GM12865 (cell line): ENCODE results near the gene PTCHD1.
A peak's percentile ranks its signal among the peaks of the same experiment; 100 is the strongest.

Source experiments
- DNase-seq: peaks from one replicate; pipeline ENCODE4 v3.0.0; 2010; ENCODE audit warnings: low read depth
- H3K4me3 ChIP-seq: 2 replicates; pipeline ENCODE4 v1.5.1; 2011; ENCODE audit warnings: mild to moderate bottlenecking, low read depth, low read length, control low read depth
- TF ChIP-seq, protein P1 (sequence below): IDR thresholded peaks from 2 replicates; pipeline ENCODE4 v1.5.1; 2011; ENCODE audit warnings: low read length, control low read depth, low read depth, inconsistent platforms; ENCODE audit not compliant: insufficient read depth; ENCODE audit errors: missing control alignments

Gene PTCHD1

DNA sequence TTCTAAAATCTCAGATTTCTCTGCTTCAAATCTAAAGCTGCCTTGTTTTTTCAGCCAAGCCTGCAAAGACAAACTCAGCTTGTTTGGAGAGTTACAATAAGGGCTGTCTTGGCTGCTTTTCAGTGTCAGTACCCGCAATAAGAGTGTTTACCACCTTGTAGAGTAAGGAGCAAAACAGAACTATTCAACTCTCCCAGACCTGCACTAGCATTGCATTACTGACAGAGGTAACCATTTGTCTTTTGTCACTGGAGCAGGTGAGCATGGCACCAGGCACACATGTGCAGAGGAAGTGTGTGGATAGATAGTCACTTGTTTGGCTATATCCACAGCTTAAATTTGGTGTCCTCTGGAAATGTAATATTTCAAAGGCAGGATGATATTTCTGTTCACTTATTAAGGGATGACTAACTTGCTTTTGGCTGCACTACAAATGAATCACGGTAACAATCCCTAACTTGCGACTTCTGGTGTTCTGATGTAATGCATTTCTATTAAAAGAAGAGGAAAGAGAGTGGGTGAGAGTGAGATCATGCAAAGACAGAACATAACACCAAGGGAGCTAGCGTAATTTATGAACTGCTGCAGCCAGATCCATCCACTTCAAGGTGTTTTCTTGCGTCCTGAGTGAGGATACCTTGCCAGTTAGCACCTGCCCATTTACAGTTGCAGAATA is 38.6 kb downstream of the PTCHD1 start:
- H3K4me3 ChIP-seq, result no peak overlapping the region
- DNase-seq, result no peak
- TF ChIP-seq, protein P1, sequence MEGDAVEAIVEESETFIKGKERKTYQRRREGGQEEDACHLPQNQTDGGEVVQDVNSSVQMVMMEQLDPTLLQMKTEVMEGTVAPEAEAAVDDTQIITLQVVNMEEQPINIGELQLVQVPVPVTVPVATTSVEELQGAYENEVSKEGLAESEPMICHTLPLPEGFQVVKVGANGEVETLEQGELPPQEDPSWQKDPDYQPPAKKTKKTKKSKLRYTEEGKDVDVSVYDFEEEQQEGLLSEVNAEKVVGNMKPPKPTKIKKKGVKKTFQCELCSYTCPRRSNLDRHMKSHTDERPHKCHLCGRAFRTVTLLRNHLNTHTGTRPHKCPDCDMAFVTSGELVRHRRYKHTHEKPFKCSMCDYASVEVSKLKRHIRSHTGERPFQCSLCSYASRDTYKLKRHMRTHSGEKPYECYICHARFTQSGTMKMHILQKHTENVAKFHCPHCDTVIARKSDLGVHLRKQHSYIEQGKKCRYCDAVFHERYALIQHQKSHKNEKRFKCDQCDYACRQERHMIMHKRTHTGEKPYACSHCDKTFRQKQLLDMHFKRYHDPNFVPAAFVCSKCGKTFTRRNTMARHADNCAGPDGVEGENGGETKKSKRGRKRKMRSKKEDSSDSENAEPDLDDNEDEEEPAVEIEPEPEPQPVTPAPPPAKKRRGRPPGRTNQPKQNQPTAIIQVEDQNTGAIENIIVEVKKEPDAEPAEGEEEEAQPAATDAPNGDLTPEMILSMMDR, result no peak

DNA sequence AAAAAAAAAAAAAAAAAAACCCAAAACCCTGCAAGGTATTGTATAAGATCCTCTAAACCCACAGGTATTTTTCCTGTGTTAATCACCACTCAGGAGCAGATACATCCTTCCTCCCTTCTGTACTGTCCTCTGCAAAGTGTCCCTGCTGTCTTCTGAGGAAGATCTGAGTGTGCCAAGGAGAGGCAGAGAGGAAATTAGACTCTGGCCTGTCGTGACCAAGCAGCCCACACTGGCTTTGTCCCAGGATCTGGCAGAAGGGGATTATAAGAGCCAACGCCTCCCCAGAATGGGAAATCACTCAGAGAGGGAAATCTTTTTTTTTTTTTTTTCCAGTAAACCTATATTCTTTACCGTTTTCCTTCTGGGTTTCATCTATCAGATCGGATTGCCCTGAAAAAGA is 39.6 kb downstream of the PTCHD1 start:
- H3K4me3 ChIP-seq, result no peak overlapping the region
- TF ChIP-seq, protein P1, result no peak
- DNase-seq, result no peak

DNA sequence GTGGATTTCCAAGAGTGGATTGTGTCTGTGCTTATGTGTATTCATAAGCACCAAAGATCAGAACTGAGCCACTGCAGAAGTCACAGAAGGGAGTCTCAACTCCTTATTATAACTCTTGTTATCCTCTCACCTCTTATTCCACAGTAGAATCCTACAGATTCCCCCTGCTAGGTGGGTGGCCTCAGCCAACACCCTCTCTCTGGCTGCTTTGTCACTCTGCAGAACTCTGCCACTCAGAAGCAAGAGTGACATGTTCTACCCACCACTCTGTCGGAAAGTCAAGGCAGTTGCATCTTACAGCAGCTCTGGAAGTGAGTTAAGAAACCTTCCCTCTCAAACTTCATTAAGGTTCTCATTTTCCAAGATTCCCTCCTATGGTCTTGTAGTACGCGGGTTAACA is 41.9 kb downstream of the PTCHD1 start:
- no peak overlapping the region for H3K4me3 ChIP-seq
- TF ChIP-seq, protein P1, result no peak
- DNase-seq, result no peak

DNA sequence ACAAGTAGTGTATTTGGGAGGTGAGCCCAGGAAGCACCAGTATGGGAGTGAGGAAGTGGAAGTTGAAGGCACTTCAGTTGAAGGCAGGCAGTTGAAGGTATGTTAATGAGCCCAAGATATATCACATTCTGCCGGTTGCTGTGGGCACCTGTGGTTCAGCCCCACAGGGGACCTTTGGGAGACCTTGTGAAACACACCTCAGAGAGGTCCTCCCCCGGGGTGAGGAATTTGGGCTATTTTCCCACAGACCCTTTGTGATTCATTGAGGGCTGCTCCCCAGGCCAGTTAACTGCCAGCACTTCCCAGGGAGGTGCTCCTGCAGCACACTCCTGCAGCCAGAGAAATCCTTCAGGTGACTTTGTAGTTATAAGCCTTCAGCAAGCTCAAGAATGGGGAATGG is 45.9 kb downstream of the PTCHD1 start:
- no peak for DNase-seq
- H3K4me3 ChIP-seq, result no peak overlapping the region
- TF ChIP-seq, protein P1, result no peak

DNA sequence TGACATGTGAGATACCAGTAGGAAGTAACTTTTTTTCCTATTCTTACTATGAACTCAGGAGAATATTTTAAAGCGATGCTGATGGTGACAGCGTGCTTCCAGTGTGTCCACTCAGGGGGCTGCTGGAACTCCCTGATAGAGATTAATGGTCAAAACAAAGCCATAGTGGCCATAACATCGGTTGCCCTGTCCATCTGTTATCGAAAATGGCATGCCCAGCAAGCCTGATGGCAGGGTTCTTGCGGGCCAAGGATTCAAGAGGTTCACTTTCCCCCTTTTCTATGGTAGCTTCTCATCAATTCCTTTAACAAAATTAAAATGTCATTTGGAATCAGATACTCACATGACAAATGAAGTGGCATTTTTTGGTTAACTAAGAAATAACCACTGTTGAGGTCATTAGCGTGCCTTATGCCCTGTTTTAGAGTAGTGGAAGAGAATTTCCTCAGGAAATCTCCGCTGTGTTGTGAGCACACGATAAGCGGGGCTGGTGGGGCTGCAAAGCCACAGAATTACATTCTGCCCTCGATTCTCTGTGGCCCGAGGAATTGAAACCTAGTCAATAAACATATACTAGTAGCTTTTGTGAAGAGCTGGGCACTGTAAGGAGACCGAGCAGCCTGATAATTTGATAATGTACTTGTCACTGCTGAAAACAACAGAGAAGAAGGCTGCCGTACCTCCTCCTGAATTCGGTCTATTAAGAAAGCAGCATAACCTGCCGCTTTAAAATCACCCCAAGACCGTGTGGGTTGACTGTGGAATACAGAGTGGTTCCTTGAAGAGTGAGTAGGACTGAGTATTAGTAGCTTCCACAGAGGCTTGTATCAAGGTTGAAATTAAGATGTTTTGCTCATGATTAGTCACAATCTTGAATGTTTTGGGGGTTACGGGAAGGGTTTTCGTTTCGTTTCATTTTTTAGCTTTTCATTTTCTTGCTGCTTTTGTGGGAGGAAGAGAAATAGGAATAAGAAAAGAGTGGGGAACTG is 46.7 kb downstream of the PTCHD1 start:
- TF ChIP-seq, protein P1, result no peak
- H3K4me3 ChIP-seq, result peak overlapping the region; percentile 15; the same call in 1 of the 2 replicates
- no peak for DNase-seq

DNA sequence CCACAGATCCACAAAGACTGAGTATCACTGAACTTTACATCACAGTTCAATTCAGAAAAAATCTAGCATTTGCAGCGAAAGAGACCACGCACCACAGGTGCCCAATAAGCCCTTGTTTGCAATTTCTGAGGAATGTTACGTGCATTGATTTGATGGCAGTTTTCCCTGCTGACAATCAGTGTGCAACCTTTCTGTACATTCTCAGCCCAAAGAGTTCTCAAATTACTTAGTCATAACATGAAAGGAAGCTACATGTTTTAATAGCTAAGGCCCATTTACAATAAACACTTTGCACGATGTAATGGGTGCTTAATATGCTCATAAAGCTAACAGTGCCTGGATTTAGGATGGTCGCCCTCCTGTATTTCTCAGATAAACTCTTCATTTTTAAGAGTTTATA is 47.9 kb downstream of the PTCHD1 start:
- TF ChIP-seq, protein P1, result no peak
- no peak for DNase-seq
- H3K4me3 ChIP-seq, result no peak overlapping the region

GRCh38 chrX:23383411-23383810 is 48.8 kb downstream of the PTCHD1 start:
- H3K4me3 ChIP-seq, result no peak overlapping the region
- DNase-seq, result no peak
- TF ChIP-seq, protein P1, result no peak
